Measurements from ENCODE around the gene CDK17.
"Not testable (repeated sequence)": the region's sequence is repeated elsewhere in the genome, so short reads cannot be mapped to it uniquely, and the experiment has no call there.

CDK17 gene

DNA sequence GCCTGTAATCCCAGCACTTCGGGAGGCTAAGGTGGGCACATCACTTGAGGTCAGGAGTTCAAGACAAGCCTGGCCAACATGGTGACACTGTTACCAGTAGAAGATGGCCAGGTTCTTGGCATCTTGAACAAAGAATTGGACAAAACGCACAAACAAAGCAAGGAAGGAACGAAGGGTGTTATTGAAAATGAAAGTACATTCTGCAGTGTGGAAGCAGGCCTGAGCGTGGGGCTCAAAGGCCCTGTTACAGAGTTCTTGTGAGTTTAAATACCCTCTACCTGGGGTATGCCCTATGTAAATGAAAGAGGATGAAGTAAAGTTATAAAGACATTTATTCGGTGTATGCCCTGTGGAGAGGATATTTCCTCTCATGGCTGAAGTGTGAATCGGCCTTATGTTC is 20.8 kb upstream of the CDK17 start:
- H3F3A ChIP-seq (ENCODE audit: low read depth), result no peaks in the 10 kb centered on the region
- H3K36me3 ChIP-seq (ENCODE audit: insufficient read depth, low read length), result no peaks in the 10 kb centered on the region
- H4K20me1 ChIP-seq (ENCODE audit: insufficient read depth, low read length, poor library complexity, severe bottlenecking), result no peaks in the 10 kb centered on the region
- peak overlapping the region; percentile 24 for H3K4me2 ChIP-seq (ENCODE audit: low read depth, low read length, poor library complexity, severe bottlenecking)
- no peaks in the 10 kb centered on the region for H3K27me3 ChIP-seq (ENCODE audit: insufficient read depth, low read length, poor library complexity, severe bottlenecking)
- no peaks in the 10 kb centered on the region for H3K79me2 ChIP-seq (ENCODE audit: insufficient read depth, low read length)
- no peak overlapping the region for H3K4me3 ChIP-seq (ENCODE audit: low read length, poor library complexity, severe bottlenecking)
- TF ChIP-seq, protein P1, sequence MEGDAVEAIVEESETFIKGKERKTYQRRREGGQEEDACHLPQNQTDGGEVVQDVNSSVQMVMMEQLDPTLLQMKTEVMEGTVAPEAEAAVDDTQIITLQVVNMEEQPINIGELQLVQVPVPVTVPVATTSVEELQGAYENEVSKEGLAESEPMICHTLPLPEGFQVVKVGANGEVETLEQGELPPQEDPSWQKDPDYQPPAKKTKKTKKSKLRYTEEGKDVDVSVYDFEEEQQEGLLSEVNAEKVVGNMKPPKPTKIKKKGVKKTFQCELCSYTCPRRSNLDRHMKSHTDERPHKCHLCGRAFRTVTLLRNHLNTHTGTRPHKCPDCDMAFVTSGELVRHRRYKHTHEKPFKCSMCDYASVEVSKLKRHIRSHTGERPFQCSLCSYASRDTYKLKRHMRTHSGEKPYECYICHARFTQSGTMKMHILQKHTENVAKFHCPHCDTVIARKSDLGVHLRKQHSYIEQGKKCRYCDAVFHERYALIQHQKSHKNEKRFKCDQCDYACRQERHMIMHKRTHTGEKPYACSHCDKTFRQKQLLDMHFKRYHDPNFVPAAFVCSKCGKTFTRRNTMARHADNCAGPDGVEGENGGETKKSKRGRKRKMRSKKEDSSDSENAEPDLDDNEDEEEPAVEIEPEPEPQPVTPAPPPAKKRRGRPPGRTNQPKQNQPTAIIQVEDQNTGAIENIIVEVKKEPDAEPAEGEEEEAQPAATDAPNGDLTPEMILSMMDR (conservative IDR thresholded peaks at IDR 0.05; ENCODE audit: low read length), result no peak
- no peak for TF ChIP-seq EZH2phosphoT487 (IDR thresholded peaks at IDR 0.05; ENCODE audit: borderline replicate concordance)
- H2AFZ ChIP-seq (ENCODE audit: low read length), result peak overlapping the region; percentile 72; the same call in 1 of the 2 replicates
- peaks cover 3% of the 10 kb centered on the region for H3K4me1 ChIP-seq (ENCODE audit: insufficient read depth, low read length, poor library complexity, severe bottlenecking)
- H3K9me2 ChIP-seq (replicated peaks; ENCODE audit: low read depth, low read length), result no peaks in the 10 kb centered on the region
- H3K9ac ChIP-seq (ENCODE audit: low read depth, low read length, poor library complexity, severe bottlenecking), result no peak overlapping the region
- no peaks in the 10 kb centered on the region for H3K9me3 ChIP-seq (ENCODE audit: insufficient read depth, low read depth, low read length)

- Histone ChIP-seq H3K4me1 (ENCODE audit: insufficient read depth, low read length, poor library complexity, severe bottlenecking) (peaks cover under 1% of the 10 kb centered on the region), H3K4me2 (ENCODE audit: low read depth, low read length, poor library complexity, severe bottlenecking) (peak overlapping the region; percentile 24), H4K20me1 (ENCODE audit: insufficient read depth, low read length, poor library complexity, severe bottlenecking) (no peaks in the 10 kb centered on the region), H3K36me3 (ENCODE audit: insufficient read depth, low read length) (no peaks in the 10 kb centered on the region), H3F3A (ENCODE audit: low read depth) (no peaks in the 10 kb centered on the region), H3K9me2 (replicated peaks; ENCODE audit: low read depth, low read length) (no peaks in the 10 kb centered on the region), H3K9ac (ENCODE audit: low read depth, low read length, poor library complexity, severe bottlenecking) (no peak overlapping the region), H3K4me3 (ENCODE audit: low read length, poor library complexity, severe bottlenecking) (no peak overlapping the region), H3K9me3 (ENCODE audit: insufficient read depth, low read depth, low read length) (no peaks in the 10 kb centered on the region), H3K79me2 (ENCODE audit: insufficient read depth, low read length) (no peaks in the 10 kb centered on the region), H3K27me3 (ENCODE audit: insufficient read depth, low read length, poor library complexity, severe bottlenecking) (no peaks in the 10 kb centered on the region), H2AFZ (ENCODE audit: low read length) (peak overlapping the region; percentile 72; the same call in 1 of the 2 replicates)
- TF ChIP-seq EZH2phosphoT487 (IDR thresholded peaks at IDR 0.05; ENCODE audit: borderline replicate concordance), result no peak
- TF ChIP-seq, protein P1 (conservative IDR thresholded peaks at IDR 0.05; ENCODE audit: low read length), result no peak
Measured at GRCh38 chr12:96420277-96420835, 20.1 kb upstream of the CDK17 start.

- Histone ChIP-seq H3K9me2 (replicated peaks; ENCODE audit: low read depth, low read length) (no peaks in the 10 kb centered on the region), H3K79me2 (ENCODE audit: insufficient read depth, low read length) (no peaks in the 10 kb centered on the region), H4K20me1 (ENCODE audit: insufficient read depth, low read length, poor library complexity, severe bottlenecking) (no peaks in the 10 kb centered on the region), H3K4me2 (ENCODE audit: low read depth, low read length, poor library complexity, severe bottlenecking) (no peak overlapping the region), H3K9me3 (ENCODE audit: insufficient read depth, low read depth, low read length) (no peaks in the 10 kb centered on the region), H3K4me3 (ENCODE audit: low read length, poor library complexity, severe bottlenecking) (no peak overlapping the region), H3F3A (ENCODE audit: low read depth) (no peaks in the 10 kb centered on the region), H3K27me3 (ENCODE audit: insufficient read depth, low read length, poor library complexity, severe bottlenecking) (no peaks in the 10 kb centered on the region), H3K36me3 (ENCODE audit: insufficient read depth, low read length) (no peaks in the 10 kb centered on the region), H2AFZ (ENCODE audit: low read length) (peak overlapping the region; percentile 70; the same call in 1 of the 2 replicates), H3K4me1 (ENCODE audit: insufficient read depth, low read length, poor library complexity, severe bottlenecking) (no peaks in the 10 kb centered on the region), H3K9ac (ENCODE audit: low read depth, low read length, poor library complexity, severe bottlenecking) (no peak overlapping the region)
- TF ChIP-seq, protein P1 (conservative IDR thresholded peaks at IDR 0.05; ENCODE audit: low read length), result no peak
- TF ChIP-seq EZH2phosphoT487 (IDR thresholded peaks at IDR 0.05; ENCODE audit: borderline replicate concordance), result no peak
Measured at GRCh38 chr12:96419576-96420276, 19.5 kb upstream of the CDK17 start.

- H3K4me3 ChIP-seq (ENCODE audit: low read length, poor library complexity, severe bottlenecking); H3K4me2 ChIP-seq (ENCODE audit: low read depth, low read length, poor library complexity, severe bottlenecking): not testable (repeated sequence)
Measured at GRCh38 chr12:96417688-96418087, 17.4 kb upstream of the CDK17 start.

More at GRCh38 chr12:96417688-96418087, 17.4 kb upstream of the CDK17 start:
- H3K9me2 ChIP-seq (replicated peaks; ENCODE audit: low read depth, low read length); H3K4me1 ChIP-seq (ENCODE audit: insufficient read depth, low read length, poor library complexity, severe bottlenecking); H3K79me2 ChIP-seq (ENCODE audit: insufficient read depth, low read length); H3F3A ChIP-seq (ENCODE audit: low read depth); H3K9me3 ChIP-seq (ENCODE audit: insufficient read depth, low read depth, low read length); H3K27me3 ChIP-seq (ENCODE audit: insufficient read depth, low read length, poor library complexity, severe bottlenecking); H3K9ac ChIP-seq (ENCODE audit: low read depth, low read length, poor library complexity, severe bottlenecking); H3K36me3 ChIP-seq (ENCODE audit: insufficient read depth, low read length); H4K20me1 ChIP-seq (ENCODE audit: insufficient read depth, low read length, poor library complexity, severe bottlenecking); H2AFZ ChIP-seq (ENCODE audit: low read length): not testable (repeated sequence)
